HL-60 (cell line): Measurements from ENCODE around the gene PTTG1IP.
A peak's percentile ranks its signal among the peaks of the same experiment; 100 is the strongest.

Source experiments
- CTCF ChIP-seq: IDR thresholded peaks from one replicate; pipeline ENCODE4 v1.5.1; 2011; ENCODE audit warnings: low read length, control low read depth, inconsistent platforms; ENCODE audit not compliant: insufficient read depth
- GABPA ChIP-seq: IDR thresholded peaks from 2 replicates; pipeline ENCODE4 v1.6.1; 2012; ENCODE audit warnings: low read depth
- POLR2AphosphoS5 ChIP-seq: IDR thresholded peaks from 2 replicates; pipeline ENCODE4 v1.6.1; 2012; ENCODE audit warnings: low read depth
- REST ChIP-seq: IDR thresholded peaks from 2 replicates; pipeline ENCODE4 v1.6.1; 2012; ENCODE audit warnings: low read depth; ENCODE audit not compliant: insufficient replicate concordance
- SPI1 ChIP-seq: IDR thresholded peaks from 2 replicates; pipeline ENCODE4 v1.6.1; 2012; ENCODE audit warnings: low read depth, mild to moderate bottlenecking, borderline replicate concordance

GRCh38 chr21:44817914-44818639 lies 55.4 kb downstream of the PTTG1IP start, which contains the start of gene SUMO3:
- TF ChIP-seq CTCF (no peak), REST (no peak), POLR2AphosphoS5 (peak; percentile 60; the same call in 1 of the 2 replicates), SPI1 (no peak), GABPA (no peak)
